ENCODE data around the gene EFCAB10.

DNA sequence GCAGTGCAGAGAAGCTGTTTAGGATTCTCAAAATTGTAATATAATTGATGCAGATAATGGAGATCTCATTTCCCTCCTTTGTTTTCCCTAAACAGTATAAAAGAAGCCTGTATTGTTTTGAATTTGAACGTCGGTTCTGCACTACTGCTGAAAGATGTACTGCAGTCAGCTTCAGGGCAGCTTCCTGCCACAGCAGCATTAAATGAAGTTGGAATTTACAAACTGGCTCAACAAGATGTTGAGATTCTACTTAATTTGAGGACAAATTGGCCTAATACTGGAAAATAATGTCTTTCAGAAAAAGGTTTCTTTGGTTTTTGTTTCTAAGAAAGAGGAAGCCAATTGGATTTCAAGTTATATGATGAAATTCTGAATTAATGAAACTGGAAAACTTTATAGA is 14.3 kb downstream of the EFCAB10 start:
- TF ChIP-seq POLR2A (IDR thresholded peaks at IDR 0.05; ENCODE audit: low read depth, low read length) (no peak), POLR2AphosphoS5 (IDR thresholded peaks at IDR 0.05; ENCODE audit: low read depth, low read length) (no peak)
